Measurements from ENCODE around the gene RMP24.

The RMP24 gene

DNA sequence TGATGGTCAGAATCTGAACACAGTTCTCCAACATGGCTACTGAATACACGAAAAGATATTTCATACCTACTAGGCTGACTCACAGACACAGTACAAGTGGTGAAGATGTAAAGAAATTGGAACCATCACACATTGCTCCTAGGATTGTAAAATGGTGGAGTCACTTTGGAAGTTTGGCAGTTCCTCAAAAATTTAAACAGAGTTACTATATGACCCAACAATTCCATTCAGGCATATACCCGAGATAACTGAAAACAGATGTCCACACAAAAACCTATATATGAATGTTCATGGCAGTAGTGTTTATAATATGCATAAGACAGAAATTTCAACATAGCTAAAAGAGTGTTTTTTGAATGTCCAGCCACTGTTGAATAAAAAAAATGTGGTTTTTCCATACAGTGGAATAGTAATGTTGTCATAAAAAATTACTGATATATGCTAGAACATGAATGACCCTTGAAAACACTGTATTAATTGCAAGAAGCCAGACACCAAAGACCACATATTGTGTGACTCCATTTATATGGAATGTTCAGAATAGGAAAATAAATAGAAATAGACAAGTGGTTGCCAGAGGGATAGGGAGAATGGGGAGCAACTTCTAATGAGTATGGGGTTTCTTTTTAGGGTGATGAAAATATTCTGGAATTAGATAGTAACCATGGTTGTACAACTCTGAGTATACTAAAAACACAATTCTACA is 10.1 kb downstream of the RMP24 start:
- intact Hi-C loops (cut with DNase I; ENCODE audit: low total_unique reads): no loop called here
- TF ChIP-seq, protein P1, sequence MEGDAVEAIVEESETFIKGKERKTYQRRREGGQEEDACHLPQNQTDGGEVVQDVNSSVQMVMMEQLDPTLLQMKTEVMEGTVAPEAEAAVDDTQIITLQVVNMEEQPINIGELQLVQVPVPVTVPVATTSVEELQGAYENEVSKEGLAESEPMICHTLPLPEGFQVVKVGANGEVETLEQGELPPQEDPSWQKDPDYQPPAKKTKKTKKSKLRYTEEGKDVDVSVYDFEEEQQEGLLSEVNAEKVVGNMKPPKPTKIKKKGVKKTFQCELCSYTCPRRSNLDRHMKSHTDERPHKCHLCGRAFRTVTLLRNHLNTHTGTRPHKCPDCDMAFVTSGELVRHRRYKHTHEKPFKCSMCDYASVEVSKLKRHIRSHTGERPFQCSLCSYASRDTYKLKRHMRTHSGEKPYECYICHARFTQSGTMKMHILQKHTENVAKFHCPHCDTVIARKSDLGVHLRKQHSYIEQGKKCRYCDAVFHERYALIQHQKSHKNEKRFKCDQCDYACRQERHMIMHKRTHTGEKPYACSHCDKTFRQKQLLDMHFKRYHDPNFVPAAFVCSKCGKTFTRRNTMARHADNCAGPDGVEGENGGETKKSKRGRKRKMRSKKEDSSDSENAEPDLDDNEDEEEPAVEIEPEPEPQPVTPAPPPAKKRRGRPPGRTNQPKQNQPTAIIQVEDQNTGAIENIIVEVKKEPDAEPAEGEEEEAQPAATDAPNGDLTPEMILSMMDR (IDR thresholded peaks at IDR 0.05): no peak
- no peak for TF ChIP-seq POLR2A (IDR thresholded peaks at IDR 0.05)
- H3K4me3 ChIP-seq (ENCODE audit: low read depth, poor library complexity, severe bottlenecking): no peak overlapping the region
- DNase-seq (ENCODE audit: low spot score in 2 of 2): no peak
- 69 to 76% methylated on average over 2 of the region's 2 CpGs for WGBS, 2 donors

DNA sequence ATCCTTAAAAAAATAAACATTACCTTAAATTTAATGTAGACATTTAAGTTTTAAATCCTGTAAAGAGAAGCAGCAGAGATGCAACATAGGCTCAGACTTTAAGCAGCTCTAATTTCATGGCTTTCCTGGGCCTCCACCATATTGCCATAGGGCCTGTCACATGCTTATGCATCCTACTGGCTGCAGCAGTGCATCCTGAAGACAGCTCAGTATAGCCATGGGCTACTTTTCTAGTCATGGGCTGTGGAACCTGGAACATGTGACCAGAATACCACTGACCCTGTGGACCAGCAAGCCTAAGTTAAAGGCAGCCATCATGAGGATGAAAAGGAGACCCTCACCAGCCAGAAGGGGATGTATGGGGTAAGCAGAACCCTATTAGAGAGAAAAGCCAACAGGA is 10.7 kb downstream of the RMP24 start:
- TF ChIP-seq POLR2A (IDR thresholded peaks at IDR 0.05): no peak
- TF ChIP-seq, protein P1 (IDR thresholded peaks at IDR 0.05): no peak
- DNase-seq (ENCODE audit: low spot score in 2 of 2): no peak
- H3K4me3 ChIP-seq (ENCODE audit: low read depth, poor library complexity, severe bottlenecking): no peak overlapping the region
- intact Hi-C loops (cut with DNase I; ENCODE audit: low total_unique reads): no loop called here

DNA sequence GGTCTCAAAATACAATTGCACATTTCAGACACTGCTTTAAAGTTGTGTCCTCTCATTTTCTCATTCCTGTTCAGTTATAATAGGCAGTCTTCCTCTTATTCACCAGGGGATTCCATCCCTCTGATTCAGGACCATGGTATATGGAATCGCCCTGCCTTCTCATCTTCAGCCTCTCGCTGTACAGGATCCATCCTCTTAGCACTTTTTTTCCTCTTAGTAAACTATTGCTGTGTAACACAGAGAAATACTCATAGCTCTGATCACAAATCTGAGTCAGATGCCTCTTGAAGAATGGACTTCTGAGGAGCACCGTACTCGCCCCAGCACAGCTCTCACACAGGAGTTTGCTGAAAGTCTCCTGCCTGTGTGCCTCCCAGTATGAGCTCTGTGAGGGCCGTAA is 11.3 kb downstream of the RMP24 start:
- intact Hi-C loops (cut with DNase I; ENCODE audit: low total_unique reads): no loop called here
- no peak overlapping the region for H3K4me3 ChIP-seq (ENCODE audit: low read depth, poor library complexity, severe bottlenecking)
- TF ChIP-seq POLR2A (IDR thresholded peaks at IDR 0.05): no peak
- TF ChIP-seq, protein P1 (IDR thresholded peaks at IDR 0.05): no peak
- DNase-seq (ENCODE audit: low spot score in 2 of 2): no peak
- WGBS, 2 donors: 95 to 96% methylated on average over 5 of the region's 5 CpGs

DNA sequence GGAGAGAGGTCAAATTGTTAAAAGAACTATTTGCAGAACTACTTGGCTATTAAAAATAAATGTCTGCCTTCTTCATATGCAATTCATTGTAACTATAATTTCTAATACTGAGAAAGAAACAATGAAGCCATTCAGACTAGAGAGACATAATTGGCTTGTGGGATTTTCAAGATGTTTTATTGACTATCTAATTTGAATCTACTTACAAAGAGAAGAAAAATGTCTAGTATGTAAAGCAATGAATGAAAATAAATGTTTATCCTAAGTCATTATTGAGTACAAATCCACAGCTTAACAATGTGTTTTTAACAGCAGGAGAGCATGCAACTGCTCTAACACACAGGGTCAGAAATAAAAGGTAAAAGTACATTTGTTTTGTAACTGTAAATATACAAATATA is 19.2 kb downstream of the RMP24 start:
- DNase-seq (ENCODE audit: low spot score in 2 of 2): no peak
- H3K4me3 ChIP-seq (ENCODE audit: low read depth, poor library complexity, severe bottlenecking): no peak overlapping the region
- intact Hi-C loops (cut with DNase I; ENCODE audit: low total_unique reads): no loop called here
- TF ChIP-seq, protein P1 (IDR thresholded peaks at IDR 0.05): no peak
- no peak for TF ChIP-seq POLR2A (IDR thresholded peaks at IDR 0.05)

DNA sequence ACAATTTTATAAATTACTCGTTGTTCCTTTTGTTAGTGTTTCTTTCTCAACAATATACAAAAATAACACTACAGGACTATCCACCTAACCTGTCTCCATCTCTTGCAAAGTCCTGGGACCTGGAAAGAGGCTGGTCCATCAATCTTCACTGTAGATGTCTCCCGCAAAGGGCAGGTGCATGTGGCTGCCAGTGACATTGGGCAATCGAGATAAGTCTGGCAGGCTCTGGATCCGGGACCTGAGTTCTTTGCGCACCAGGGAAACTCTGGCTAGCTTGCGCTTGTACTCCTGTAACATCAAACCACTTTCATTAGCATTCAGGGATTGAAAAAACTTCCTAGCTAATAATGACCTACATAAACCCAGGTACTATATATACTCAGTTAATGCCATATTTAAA is 20.5 kb downstream of the RMP24 start:
- WGBS, 2 donors: 89 to 90% methylated on average over 6 of the region's 6 CpGs
- no peak overlapping the region for H3K4me3 ChIP-seq (ENCODE audit: low read depth, poor library complexity, severe bottlenecking)
- intact Hi-C loops (cut with DNase I; ENCODE audit: low total_unique reads): no loop called here
- no peak for TF ChIP-seq POLR2A (IDR thresholded peaks at IDR 0.05)
- TF ChIP-seq, protein P1 (IDR thresholded peaks at IDR 0.05): no peak
- no peak for DNase-seq (ENCODE audit: low spot score in 2 of 2)

DNA sequence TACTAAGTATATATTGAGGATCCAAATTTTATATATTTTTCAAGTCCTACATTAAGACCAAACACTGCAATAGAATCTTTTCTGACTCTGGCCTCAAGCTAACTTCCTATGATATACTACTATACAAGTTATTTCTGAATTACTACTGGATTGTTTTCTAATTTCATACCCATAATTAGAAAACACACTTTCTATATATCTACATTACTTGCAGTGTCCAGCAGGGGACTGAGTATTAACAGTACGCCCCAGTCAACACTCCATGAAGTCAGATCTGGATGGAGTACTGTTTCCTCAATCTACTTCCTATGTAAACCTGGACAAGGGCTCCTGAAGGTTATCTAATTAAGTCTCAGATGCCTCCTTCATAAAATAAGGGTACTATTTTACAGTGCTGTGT is 26.5 kb downstream of the RMP24 start:
- no peak for TF ChIP-seq POLR2A (IDR thresholded peaks at IDR 0.05)
- TF ChIP-seq, protein P1 (IDR thresholded peaks at IDR 0.05): no peak
- WGBS, 2 donors: 79 to 80% methylated on average over 1 of the region's 1 CpG
- intact Hi-C loops (cut with DNase I; ENCODE audit: low total_unique reads): no loop called here
- H3K4me3 ChIP-seq (ENCODE audit: low read depth, poor library complexity, severe bottlenecking): no peak overlapping the region
- no peak for DNase-seq (ENCODE audit: low spot score in 2 of 2)
